Smooth muscle cell of the brain vasculature (primary cell): ENCODE measurements around the gene RIMS1.
"Not testable (repeated sequence)": the region's sequence is repeated elsewhere in the genome, so short reads cannot be mapped to it uniquely, and the experiment has no call there.

ENCODE experiments used
- DNase-seq: peaks from one replicate; pipeline ENCODE4 v3.0.0-alpha.2; 2012; ENCODE audit warnings: low read depth, low spot score

The RIMS1 gene

DNA sequence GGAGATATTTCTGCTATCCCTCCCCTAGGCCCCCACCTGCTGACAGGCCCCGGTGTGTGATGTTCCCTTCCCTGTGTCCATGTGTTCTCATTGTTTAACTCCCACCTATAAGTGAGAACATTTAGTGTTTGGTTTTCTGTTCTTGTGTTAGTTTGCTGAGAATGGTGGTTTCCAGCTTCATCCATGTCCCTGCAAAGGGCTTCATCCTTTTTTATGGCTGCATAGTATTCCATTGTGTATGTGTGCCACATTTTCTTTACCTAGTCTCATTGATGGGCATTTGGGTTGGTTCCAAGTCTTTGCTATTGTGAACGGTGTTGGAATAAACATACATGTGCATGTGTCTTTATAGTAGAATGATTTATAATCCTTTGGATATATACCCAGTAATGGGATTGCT lies 448.9 kb downstream of the RIMS1 start:
- DNase-seq: not testable (repeated sequence)

DNA sequence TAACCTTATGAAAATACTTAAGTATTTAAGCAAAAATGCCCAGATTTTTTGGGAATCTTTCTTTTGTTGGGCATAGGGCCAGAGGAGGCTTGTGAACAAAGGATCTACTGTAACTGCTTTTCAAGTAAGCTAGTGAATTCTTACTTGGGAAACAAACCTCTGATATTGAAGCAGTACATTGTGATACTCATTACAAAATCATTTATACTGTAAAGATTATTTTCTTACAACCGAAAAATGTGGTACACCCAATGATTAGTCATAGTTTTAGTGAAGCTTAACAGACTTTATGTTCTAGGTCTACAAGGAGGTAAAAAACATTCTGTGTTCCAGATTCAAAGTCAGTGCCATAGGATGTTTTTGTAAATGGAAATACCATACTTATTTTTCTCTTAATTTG lies 462.6 kb downstream of the RIMS1 start:
- DNase-seq: no peak

GRCh38 chr6:72350296-72350881 lies 464.0 kb downstream of the RIMS1 start:
- no peak for DNase-seq

GRCh38 chr6:72363844-72364740 lies 477.7 kb downstream of the RIMS1 start:
- DNase-seq: peak; percentile 81

DNA sequence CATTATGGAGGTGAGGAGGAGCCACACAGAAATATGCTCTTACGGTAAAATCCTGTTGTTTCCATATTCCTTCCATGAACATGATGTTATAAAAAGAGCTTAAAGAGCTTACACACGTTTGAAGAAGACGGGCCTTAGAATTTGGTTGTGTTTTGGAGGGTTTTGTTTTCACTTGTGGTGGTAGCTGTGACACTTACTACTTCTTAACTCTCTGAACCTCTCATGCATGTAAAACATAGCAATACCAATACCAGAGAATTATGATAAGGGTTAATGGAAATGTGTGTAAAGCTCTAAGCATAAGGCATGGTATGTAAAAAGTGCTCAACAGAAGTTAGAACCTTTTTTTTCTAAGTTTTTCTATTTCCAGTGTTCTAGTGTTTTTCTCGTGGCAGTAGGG lies 479.4 kb downstream of the RIMS1 start:
- no peak for DNase-seq

GRCh38 chr6:72367439-72367838 lies 481.1 kb downstream of the RIMS1 start:
- DNase-seq: no peak

GRCh38 chr6:72371473-72371872 lies 485.1 kb downstream of the RIMS1 start:
- no peak for DNase-seq

GRCh38 chr6:72374172-72374571 lies 487.8 kb downstream of the RIMS1 start:
- DNase-seq: no peak

DNA sequence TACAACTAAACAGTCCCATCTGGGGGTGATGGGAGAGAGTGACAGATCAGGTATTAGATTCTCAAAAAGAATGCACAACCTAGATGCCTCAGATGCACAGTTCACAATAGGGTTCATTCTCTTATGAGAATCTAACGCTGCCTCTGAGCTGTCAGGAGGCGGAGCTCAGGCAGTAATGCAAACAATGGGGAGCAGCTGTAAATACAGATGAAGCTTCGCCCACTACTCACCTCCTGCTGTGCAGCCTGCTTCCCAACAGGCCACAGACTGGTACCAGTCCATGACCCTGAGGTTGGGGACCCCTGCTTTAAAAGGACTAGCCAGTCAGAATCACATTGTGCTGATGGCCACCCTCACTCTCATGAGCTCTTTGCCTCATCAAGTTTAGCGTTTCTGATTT lies 488.5 kb downstream of the RIMS1 start:
- DNase-seq: no peak

GRCh38 chr6:72376736-72377135 lies 490.4 kb downstream of the RIMS1 start:
- DNase-seq: no peak

- DNase-seq: no peak
These were observed 494.7 kb downstream of the RIMS1 start for GRCh38 chr6:72381076-72381475.

DNA sequence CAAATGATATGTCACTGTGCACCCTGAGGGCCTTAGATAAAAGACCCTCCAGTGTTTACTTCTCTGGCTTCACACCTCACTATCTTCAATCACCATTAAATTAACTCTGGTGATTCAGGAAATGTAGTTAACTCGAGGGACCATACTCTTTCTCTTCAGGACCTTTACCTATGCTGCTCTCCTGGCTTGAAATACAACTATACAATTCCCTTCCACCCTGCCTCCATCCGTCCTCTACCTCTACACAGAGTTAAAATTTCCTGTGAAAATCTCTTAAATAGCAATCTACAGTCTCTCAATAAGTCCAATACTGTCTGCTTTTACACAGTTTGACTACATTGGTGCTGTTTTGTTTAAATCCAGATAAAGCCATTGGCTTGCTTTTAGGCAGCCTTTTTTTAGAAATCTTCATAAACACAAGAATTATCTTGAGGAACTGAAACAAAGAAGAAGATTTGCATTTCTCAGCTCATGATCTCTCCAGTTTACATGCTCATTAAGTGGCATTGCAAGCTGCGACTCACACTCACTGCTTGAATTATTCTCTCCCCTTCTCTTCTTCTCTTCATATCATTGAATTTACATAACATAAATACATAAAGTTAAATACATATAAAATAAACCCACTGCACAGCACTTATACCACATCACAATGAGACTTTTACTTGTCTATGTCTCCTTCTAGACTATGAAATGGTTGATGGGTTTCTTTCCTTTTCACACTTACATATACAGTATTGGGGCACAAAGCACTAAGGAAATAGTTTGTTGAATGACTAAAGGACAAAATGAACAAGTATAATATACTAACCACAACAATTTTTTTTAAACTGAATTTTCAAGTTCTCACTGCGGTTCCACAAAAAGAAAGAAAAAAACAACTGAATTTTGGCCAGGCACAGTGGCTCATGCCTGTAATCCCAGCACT lies 496.5 kb downstream of the RIMS1 start:
- DNase-seq: no peak

GRCh38 chr6:72386324-72386723 lies 500.0 kb downstream of the RIMS1 start:
- DNase-seq: no peak

GRCh38 chr6:72389698-72390097 lies 503.3 kb downstream of the RIMS1 start:
- DNase-seq: no peak

DNA sequence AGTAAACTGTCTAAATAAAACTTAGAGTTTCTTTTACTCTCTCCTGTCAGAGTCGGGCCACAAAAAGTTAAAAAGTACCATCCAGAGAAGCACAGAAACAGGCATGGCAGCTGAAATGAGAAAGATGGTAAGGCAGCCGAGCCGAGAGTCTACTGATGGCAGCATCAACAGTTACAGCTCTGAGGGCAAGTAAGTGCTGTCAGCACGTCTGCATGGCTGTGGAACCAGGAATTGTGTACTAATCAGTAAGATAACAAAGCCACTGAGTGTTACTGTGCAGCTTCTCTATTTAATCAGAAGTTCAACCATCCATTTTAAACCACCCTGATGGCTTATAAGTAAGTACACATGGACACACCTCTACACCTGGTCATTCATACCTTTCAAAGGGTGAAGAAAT lies 504.2 kb downstream of the RIMS1 start:
- DNase-seq: no peak

- DNase-seq: no peak
These were observed 515.5 kb downstream of the RIMS1 start for GRCh38 chr6:72401865-72402264.

DNA sequence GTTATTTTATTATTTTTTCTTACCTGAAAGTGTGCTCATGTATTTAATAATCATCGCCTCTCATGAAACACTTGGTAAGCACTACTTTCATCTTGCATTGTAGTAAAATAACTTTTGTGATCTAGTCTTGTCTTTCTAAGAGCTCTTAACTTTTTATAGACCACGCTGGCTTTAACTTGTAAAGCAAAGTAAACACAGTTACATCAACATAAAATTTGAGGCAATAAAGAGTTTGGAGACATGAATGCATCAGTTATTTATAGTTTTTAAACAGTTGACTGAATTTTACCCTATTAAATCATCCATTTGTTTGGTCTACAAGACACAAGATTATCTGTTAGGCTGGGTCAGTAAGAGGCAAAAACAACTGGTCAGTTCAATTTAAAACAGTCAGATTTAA lies 517.1 kb downstream of the RIMS1 start:
- DNase-seq: no peak

DNA sequence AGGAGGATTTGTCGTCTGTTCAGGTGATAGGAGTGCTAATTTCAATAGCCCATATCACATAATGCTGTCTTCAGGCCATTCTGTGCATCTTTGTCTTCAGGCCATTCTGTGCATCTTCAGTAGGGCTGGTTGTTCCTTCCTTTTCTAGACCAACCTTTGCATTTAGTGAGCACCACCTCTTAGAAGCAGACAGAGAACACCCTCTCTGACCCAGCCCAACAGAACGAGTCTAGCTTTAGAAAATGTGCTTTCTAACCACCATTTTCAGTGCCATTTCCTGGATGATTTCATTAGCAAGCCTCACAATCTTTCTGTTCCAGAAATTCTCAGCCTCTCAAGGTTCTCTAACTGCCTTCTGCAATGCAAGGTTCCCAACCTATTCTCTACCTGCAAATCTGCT lies 520.2 kb downstream of the RIMS1 start:
- no peak for DNase-seq

GRCh38 chr6:72410769-72411168 lies 524.4 kb downstream of the RIMS1 start:
- no peak for DNase-seq

DNA sequence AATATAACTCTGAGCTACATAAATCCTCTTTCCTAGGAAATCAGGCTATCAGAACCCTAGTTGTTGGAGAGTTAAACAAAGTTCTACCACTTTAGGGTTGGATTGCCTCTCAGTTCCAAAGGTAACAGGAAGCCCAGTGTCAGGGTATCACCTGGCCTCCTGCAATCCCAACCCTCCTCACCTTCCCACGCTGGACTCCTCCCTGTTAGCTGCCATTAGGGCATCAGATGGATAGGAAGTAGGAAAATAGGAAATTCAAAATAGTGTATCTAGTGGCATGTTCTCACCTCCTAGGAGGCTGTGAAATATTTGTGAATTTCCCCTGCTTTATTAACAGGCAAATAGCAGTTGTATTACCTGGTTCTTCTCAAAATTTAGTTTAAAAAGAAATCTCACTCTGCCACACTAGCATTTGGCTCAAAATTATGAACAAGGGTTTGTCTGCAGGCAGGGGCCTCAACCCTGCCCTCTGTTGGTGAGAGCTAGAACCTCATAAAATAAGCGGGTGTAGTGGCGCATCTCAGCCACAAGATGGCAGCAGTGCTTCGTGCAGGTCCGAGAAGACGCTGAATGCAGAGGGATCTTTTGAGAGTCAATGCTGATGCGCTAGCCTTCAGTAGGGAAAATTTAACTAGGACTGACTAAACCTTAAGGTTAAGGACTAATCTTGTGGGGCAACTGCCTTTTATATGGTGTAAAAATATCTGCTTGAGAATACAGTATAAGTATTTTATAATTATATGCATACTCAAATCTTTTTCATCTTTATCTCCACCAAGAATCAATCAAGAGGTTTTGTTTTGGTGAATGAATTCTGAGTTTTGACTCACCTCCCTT lies 525.7 kb downstream of the RIMS1 start:
- peak; percentile 78 for DNase-seq

- DNase-seq: no peak
These were observed 526.3 kb downstream of the RIMS1 start for GRCh38 chr6:72412709-72413044.
